ENCODE results near the gene HEMGN.

DNA sequence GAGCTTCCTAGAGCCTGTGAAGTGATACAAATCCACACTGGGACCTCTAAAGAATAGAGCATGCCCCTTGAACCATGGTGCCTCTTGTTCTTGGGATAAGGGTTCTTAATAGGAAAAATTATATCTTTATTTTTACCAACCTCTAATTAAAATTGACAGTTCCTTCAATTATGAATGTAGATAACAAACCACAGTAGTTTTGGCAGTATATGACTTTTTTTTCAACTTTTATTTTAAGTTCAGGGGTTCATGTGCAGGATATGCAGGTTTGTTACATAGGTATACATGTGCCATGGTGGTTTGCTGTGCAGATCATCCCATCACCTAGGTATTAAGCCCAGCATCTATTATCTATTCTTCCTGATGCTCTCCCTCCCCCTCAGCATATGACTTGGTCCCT is 974 bp downstream of the HEMGN start:
- TF ChIP-seq, protein P1, sequence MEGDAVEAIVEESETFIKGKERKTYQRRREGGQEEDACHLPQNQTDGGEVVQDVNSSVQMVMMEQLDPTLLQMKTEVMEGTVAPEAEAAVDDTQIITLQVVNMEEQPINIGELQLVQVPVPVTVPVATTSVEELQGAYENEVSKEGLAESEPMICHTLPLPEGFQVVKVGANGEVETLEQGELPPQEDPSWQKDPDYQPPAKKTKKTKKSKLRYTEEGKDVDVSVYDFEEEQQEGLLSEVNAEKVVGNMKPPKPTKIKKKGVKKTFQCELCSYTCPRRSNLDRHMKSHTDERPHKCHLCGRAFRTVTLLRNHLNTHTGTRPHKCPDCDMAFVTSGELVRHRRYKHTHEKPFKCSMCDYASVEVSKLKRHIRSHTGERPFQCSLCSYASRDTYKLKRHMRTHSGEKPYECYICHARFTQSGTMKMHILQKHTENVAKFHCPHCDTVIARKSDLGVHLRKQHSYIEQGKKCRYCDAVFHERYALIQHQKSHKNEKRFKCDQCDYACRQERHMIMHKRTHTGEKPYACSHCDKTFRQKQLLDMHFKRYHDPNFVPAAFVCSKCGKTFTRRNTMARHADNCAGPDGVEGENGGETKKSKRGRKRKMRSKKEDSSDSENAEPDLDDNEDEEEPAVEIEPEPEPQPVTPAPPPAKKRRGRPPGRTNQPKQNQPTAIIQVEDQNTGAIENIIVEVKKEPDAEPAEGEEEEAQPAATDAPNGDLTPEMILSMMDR (conservative IDR thresholded peaks at IDR 0.05 in 1 of 2, IDR thresholded peaks at IDR 0.05 in 1 of 2; ENCODE audit: extremely low read depth in 1 of 2, insufficient read depth in 1 of 2, low read depth in 1 of 2, low read length in 2 of 2): no peak
- no peak for TF ChIP-seq EZH2 (IDR thresholded peaks at IDR 0.05; ENCODE audit: borderline replicate concordance, low read length)

Data from mammary epithelial cell (primary cell).